ENCODE measurements around the gene MED15. TPM values are rescaled to one million over a fixed set of nuclear protein-coding genes. Genes with fewer than 3 reads are reported as not detected.

Gene MED15
- total and polyA plus RNA-seq, 2 of the 8 experiments (the other 6 are each of a cell fraction or from before 2014, with no cell fraction given) = 28.3 to 57.1 TPM

DNA sequence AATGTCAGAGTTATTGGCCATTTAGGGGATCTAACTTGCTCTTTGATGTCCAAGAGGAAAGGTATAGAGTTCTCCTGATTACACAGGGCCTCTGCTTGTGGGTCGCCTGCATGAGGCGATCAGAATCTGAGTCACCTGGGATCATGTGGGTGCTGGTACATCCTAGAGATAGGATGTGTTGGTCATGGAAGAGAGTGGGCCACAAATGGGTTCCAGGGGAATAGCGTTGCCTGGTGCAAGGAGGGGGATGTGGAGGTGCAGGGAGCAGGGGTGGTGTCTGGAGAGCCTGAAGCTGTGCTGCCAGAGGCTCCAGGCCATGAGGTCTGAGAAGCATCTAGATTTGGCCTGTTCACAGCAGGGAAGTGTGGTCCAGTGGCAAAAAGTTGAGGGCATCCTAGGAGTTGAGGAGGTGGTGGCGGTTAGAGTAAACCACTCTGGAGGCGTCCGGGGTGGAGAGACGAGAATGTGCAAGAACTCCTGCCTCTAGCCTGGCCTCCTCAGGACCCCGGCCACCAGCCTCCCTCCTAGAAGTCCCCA lies 92.8 kb downstream of the MED15 start:
- POLR2A ChIA-PET (ENCODE audit: partially characterized antibody) = no interaction called here

More for the DNA sequence above, 92.8 kb downstream of the MED15 start:
- Histone ChIP-seq H2AFZ (ENCODE audit: low read length) (no peak overlapping the region), H2BK15ac (ENCODE audit: low read length) (no peak overlapping the region), H3K56ac (replicated peaks; ENCODE audit: insufficient read length, low read depth, low read length) (no peak overlapping the region), H3K27ac (ENCODE audit: low read depth, low read length) (no peak overlapping the region), H3K27me3 (replicated peaks in 1 of 4; ENCODE audit: control insufficient read depth in 3 of 4, extremely low read depth in 1 of 4, insufficient read depth in 3 of 4, low read length in 3 of 4) (no peaks in the 10 kb centered on the region), H3K4ac (replicated peaks; ENCODE audit: insufficient read length, low read depth, low read length) (no peak overlapping the region), H4K5ac (ENCODE audit: insufficient read length, low read depth, low read length) (no peak overlapping the region), H3K23me2 (ENCODE audit: low read depth, low read length) (no peaks in the 10 kb centered on the region), H2AK5ac (ENCODE audit: low read depth, low read length) (no peak overlapping the region), H4K91ac (replicated peaks; ENCODE audit: insufficient read length, low read length) (no peak overlapping the region), H2BK5ac (ENCODE audit: low read depth, low read length) (no peak overlapping the region; the same call in 1 of the 2 replicates), H3K23ac (ENCODE audit: insufficient read length) (no peak overlapping the region), H4K8ac (ENCODE audit: extremely low read depth, insufficient read depth, low read length) (no peak overlapping the region), H3K14ac (ENCODE audit: insufficient read length) (no peak overlapping the region), H3K9ac (replicated peaks in 1 of 4; ENCODE audit: extremely low read depth in 1 of 4, low read depth in 3 of 4, low read length in 3 of 4) (no peak overlapping the region), H3K79me2 (ENCODE audit: control insufficient read depth in 1 of 2, insufficient read depth in 2 of 2, low read length in 2 of 2) (no peaks in the 10 kb centered on the region), H3K9me3 (ENCODE audit: insufficient read depth in 2 of 2, low read depth in 1 of 2, low read length in 1 of 2) (no peaks in the 10 kb centered on the region), H2BK20ac (ENCODE audit: low read length) (no peak overlapping the region), H3K4me2 (ENCODE audit: insufficient read depth in 1 of 2, low read depth in 2 of 2, low read length in 2 of 2) (no peak overlapping the region), H3K4me1 (replicated peaks in 1 of 4; ENCODE audit: control insufficient read depth in 3 of 4, insufficient read depth in 4 of 4, low read length in 3 of 4) (no peaks in the 10 kb centered on the region), H3K18ac (ENCODE audit: extremely low read depth, low read length) (no peak overlapping the region), H2BK12ac (ENCODE audit: low read depth, low read length) (no peak overlapping the region), H4K20me1 (replicated peaks in 1 of 2; ENCODE audit: control insufficient read depth in 1 of 2, insufficient read depth in 2 of 2, low read length in 2 of 2) (no peaks in the 10 kb centered on the region), H3K4me3 (ENCODE audit: extremely low read depth in 1 of 4, insufficient read depth in 2 of 4, low read depth in 3 of 4, low read length in 4 of 4) (no peak overlapping the region), H2BK120ac (replicated peaks; ENCODE audit: low read depth, low read length) (no peak overlapping the region), H3K36me3 (ENCODE audit: control insufficient read depth in 2 of 4, insufficient read depth in 4 of 4, low read length in 3 of 4) (no peaks in the 10 kb centered on the region), H3K79me1 (ENCODE audit: low read depth, low read length) (no peaks in the 10 kb centered on the region)
- DNase-seq (ENCODE audit: low read depth in 1 of 2, low spot score in 2 of 2) (no peak), FAIRE-seq (no peak)
- 84% methylated on average over 8 of the region's 8 CpGs; no CpG with 5 or more reads in 1 of the 2 experiments for WGBS, 2 experiments (ENCODE audit: extremely low coverage in 1 of 2, insufficient coverage in 1 of 2, insufficient read length in 1 of 2, insufficient replicate concordance in 2 of 2, low coverage in 1 of 2, low lambda C conversion rate in 2 of 2, missing lambda C conversion rate in 1 of 2)
- no peak for TF ChIP-seq BRCA1 (IDR thresholded peaks at IDR 0.05; ENCODE audit: low read depth, low read length)
- no peak for TF ChIP-seq EZH2 (IDR thresholded peaks at IDR 0.05; ENCODE audit: low read depth, low read length, severe bottlenecking)
- TF ChIP-seq POLR2A (IDR thresholded peaks at IDR 0.05; ENCODE audit: control extremely low read depth in 1 of 2, low read depth in 2 of 2, low read length in 2 of 2) = no peak
- TF ChIP-seq SIRT6 (IDR thresholded peaks at IDR 0.05; ENCODE audit: low read length) = no peak
- TF ChIP-seq SIN3A (conservative IDR thresholded peaks at IDR 0.05 in 1 of 2, IDR thresholded peaks at IDR 0.05 in 1 of 2; ENCODE audit: low read depth in 1 of 2, low read length in 2 of 2) = no peak
- TF ChIP-seq, protein P1, sequence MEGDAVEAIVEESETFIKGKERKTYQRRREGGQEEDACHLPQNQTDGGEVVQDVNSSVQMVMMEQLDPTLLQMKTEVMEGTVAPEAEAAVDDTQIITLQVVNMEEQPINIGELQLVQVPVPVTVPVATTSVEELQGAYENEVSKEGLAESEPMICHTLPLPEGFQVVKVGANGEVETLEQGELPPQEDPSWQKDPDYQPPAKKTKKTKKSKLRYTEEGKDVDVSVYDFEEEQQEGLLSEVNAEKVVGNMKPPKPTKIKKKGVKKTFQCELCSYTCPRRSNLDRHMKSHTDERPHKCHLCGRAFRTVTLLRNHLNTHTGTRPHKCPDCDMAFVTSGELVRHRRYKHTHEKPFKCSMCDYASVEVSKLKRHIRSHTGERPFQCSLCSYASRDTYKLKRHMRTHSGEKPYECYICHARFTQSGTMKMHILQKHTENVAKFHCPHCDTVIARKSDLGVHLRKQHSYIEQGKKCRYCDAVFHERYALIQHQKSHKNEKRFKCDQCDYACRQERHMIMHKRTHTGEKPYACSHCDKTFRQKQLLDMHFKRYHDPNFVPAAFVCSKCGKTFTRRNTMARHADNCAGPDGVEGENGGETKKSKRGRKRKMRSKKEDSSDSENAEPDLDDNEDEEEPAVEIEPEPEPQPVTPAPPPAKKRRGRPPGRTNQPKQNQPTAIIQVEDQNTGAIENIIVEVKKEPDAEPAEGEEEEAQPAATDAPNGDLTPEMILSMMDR (IDR thresholded peaks at IDR 0.05; ENCODE audit: control extremely low read depth in 1 of 3, insufficient read depth in 1 of 3, low read depth in 1 of 3, low read length in 3 of 3) = no peak
- TF ChIP-seq, protein P2, sequence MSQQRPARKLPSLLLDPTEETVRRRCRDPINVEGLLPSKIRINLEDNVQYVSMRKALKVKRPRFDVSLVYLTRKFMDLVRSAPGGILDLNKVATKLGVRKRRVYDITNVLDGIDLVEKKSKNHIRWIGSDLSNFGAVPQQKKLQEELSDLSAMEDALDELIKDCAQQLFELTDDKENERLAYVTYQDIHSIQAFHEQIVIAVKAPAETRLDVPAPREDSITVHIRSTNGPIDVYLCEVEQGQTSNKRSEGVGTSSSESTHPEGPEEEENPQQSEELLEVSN (IDR thresholded peaks at IDR 0.05) = no peak
- CTCF ChIA-PET (ENCODE audit: partially characterized antibody) = interaction anchor here (0.6 to 2.0 kb wide), 4 partner anchors 17 to 157 kb away, joined by 3 to 11 read pairs (median 4); no protein-coding TSS in a partner anchor

Data from H1 (cell line).